OCI-LY3 (cell line): ENCODE measurements around the gene UBE2B.

Experiments used
- CTCF ChIP-seq: fragments of 200-600, 300-600 bp; sonication (generic); IDR thresholded peaks from 2 replicates; pipeline ENCODE4 v1.5.1; 2014; ENCODE audit warnings: antibody characterized with exemption, low read length, low read depth
- EZH2phosphoT487 ChIP-seq: fragments of 200-600 bp; shearing (Covaris generic); IDR thresholded peaks from 2 replicates; pipeline ENCODE4 v1.6.1; 2018; ENCODE audit warnings: antibody characterized with exemption, mixed run types, low read depth

DNA sequence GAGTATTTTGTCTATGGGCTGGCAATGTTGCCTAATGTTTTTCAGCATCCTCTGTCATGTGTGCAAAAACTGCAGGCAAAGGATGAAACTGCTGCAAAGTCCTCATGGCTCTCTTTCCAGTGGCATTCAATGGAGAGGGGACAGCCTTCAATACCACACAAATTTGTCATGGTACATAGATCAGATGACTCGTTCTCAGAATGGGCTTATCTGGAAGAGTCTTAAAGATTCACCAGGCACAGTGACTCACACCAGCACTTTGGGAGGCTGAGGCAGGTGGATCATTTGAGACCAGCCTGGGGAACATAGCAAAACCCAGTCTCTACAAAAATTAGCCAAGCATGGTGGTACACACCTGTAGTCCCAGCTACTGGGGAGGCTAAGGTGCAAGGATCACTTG is 35.0 kb downstream of the UBE2B start:
- TF ChIP-seq CTCF (no peak), EZH2phosphoT487 (no peak)
